HepG2 (cell line): ENCODE data around the gene MEIOB. TPM values are rescaled to one million over a fixed set of nuclear protein-coding genes. Genes with fewer than 3 reads are reported as not detected.

Source experiments
- GATAD2A ChIP-seq: IDR thresholded peaks from 2 replicates; pipeline ENCODE4 v1.6.1; 2016
- MEF2D ChIP-seq: sonication (generic); formaldehyde crosslinking; IDR thresholded peaks from 2 replicates; pipeline ENCODE4 v1.5.1; 2020; ENCODE audit warnings: mild to moderate bottlenecking, missing genetic modification reagents
- MYNN ChIP-seq: sonication (generic); formaldehyde crosslinking; IDR thresholded peaks from 2 replicates; pipeline ENCODE4 v1.4.0; 2020; ENCODE audit warnings: mild to moderate bottlenecking, low read depth, missing genetic modification reagents
- SAFB2 ChIP-seq: sonication (generic); formaldehyde crosslinking; IDR thresholded peaks from 2 replicates; pipeline ENCODE4 v1.5.1; 2020; ENCODE audit warnings: missing genetic modification reagents, low read depth, mild to moderate bottlenecking, borderline replicate concordance
- SALL1 ChIP-seq: sonication (generic); formaldehyde crosslinking; IDR thresholded peaks from 2 replicates; pipeline ENCODE4 v1.8.0; 2022; ENCODE audit warnings: mild to moderate bottlenecking, missing genetic modification reagents
- SATB2 ChIP-seq: sonication (generic); formaldehyde crosslinking; IDR thresholded peaks from 2 replicates; pipeline ENCODE4 v1.5.0; 2020; ENCODE audit warnings: missing genetic modification reagents
- SYNCRIP ChIP-seq: fragments of 200-400 bp; formaldehyde crosslinking; IDR thresholded peaks from 2 replicates; pipeline ENCODE4 v1.6.1; 2018; ENCODE audit warnings: mild to moderate bottlenecking, low read depth, low read length; ENCODE audit not compliant: insufficient read depth
- ZBTB38 ChIP-seq: sonication (generic); formaldehyde crosslinking; IDR thresholded peaks from 2 replicates; pipeline ENCODE4 v1.5.1; 2020; ENCODE audit warnings: mild to moderate bottlenecking, missing genetic modification reagents
- ZIK1 ChIP-seq: sonication (generic); formaldehyde crosslinking; IDR thresholded peaks from 2 replicates; pipeline ENCODE4 v1.5.0; 2020; ENCODE audit warnings: mild to moderate bottlenecking, low read depth, missing genetic modification reagents, borderline replicate concordance
- ZNF263 ChIP-seq: sonication (generic); formaldehyde crosslinking; IDR thresholded peaks from 2 replicates; pipeline ENCODE4 v1.4.0; 2020; ENCODE audit warnings: missing genetic modification reagents
- ZNF572 ChIP-seq: sonication (generic); formaldehyde crosslinking; IDR thresholded peaks from 2 replicates; pipeline ENCODE4 v1.5.1; 2020; ENCODE audit warnings: mild to moderate bottlenecking, missing genetic modification reagents
- ZNF652 ChIP-seq: IDR thresholded peaks from 2 replicates; pipeline ENCODE4 v1.6.1; 2016; ENCODE audit warnings: low read depth, borderline replicate concordance
- ZNF839 ChIP-seq: sonication (generic); formaldehyde crosslinking; IDR thresholded peaks from 2 replicates; pipeline ENCODE4 v1.4.0; 2020; ENCODE audit warnings: missing genetic modification reagents, mild to moderate bottlenecking, borderline replicate concordance
- ZSCAN29 ChIP-seq: sonication (generic); formaldehyde crosslinking; conservative IDR thresholded peaks from 2 replicates; pipeline ENCODE4 v1.4.0; 2020; ENCODE audit warnings: mild to moderate bottlenecking, missing genetic modification reagents
- polyA plus RNA-seq, 8 experiments: library from polyadenylated mRNA; depleted of rRNA in 3 of 8; stranded (reverse) in 7 of 8; unstranded in 1 of 8; fragments of >200 nt; fragmentation: Illumina TruSeq in 4 of 8; extraction: Trizol in 4 of 8; gene quantifications; 2 replicates each; pipeline versions ENCODE4 v1.2.1 to v1.2.3, GENCODE V29; 2011 to 2016; ENCODE audit warnings: low read depth in 4 of 8, missing spikeins in 1 of 8, mixed read lengths in 1 of 8; ENCODE audit not compliant: insufficient read depth in 1 of 8
- total RNA-seq, 5 experiments: library from RNA; depleted of rRNA; stranded (reverse); fragments of >200 nt; fragmentation: Illumina TruSeq; extraction: Trizol; gene quantifications; 2 replicates each; pipeline ENCODE4 v1.2.3, GENCODE V29; 2016; ENCODE audit warnings: low read depth in 1 of 5
- TF ChIP-seq, protein P1 (sequence below): sonication (generic); formaldehyde crosslinking; IDR thresholded peaks from 2 replicates; pipeline ENCODE4 v1.4.0; 2020; ENCODE audit warnings: missing genetic modification reagents
- TF ChIP-seq, protein P2 (sequence below): sonication (generic); formaldehyde crosslinking; IDR thresholded peaks from 2 replicates; pipeline ENCODE4 v1.4.0; 2020; ENCODE audit warnings: missing genetic modification reagents
- TF ChIP-seq, protein P3 (sequence below): sonication (generic); formaldehyde crosslinking; IDR thresholded peaks from 2 replicates; pipeline ENCODE4 v1.4.0; 2020; ENCODE audit warnings: missing genetic modification reagents, mild to moderate bottlenecking, borderline replicate concordance

MEIOB gene
- total and polyA plus RNA-seq, 2 of the 13 experiments (the other 11 are each of a cell fraction or from before 2014, with no cell fraction given) = 0.17 TPM; not detected in 1

DNA sequence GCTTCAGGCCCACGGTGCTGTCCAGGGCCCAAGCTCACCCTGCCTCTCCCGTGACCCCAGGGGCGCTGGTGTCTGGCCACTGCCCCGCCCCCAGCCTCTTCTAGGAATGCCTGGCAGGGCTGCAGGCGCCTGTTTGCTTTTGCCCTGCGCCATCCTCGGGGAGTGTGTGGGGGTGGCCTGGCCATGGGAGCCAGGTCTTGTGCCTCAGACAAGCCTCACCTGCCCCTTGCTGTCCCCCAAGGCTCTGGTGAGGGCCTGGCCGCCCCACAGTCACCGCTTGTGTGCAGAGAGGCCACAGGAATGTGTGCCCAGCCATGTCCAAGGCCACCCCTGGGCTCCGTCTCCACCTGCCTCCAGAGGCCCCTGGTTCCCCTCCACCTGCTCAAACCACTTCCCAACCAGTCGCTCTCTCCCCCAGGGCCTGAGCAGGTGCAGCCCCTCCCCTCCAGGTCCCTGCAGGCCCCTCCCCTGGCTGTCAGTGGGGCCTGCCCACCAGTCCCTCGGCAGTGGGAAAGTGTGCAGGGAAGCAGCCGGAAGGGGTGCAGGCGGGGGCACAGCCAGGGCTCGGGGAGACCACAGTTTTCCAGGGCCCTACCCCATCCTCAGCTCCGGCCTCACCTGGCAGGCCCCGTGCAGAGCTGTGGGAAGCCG, 77.6 kb downstream of the MEIOB start (continued):
- no peak for TF ChIP-seq ZIK1 (CRISPR knock-in tag)
- TF ChIP-seq ZBTB38 = peak; percentile 23; the same call in 1 of the 2 replicates
- TF ChIP-seq ZNF652 (CRISPR knock-in tag) = 0 out of 2 replicates have a peak, but pooled peaks have one; percentile 49
- TF ChIP-seq, protein P1, sequence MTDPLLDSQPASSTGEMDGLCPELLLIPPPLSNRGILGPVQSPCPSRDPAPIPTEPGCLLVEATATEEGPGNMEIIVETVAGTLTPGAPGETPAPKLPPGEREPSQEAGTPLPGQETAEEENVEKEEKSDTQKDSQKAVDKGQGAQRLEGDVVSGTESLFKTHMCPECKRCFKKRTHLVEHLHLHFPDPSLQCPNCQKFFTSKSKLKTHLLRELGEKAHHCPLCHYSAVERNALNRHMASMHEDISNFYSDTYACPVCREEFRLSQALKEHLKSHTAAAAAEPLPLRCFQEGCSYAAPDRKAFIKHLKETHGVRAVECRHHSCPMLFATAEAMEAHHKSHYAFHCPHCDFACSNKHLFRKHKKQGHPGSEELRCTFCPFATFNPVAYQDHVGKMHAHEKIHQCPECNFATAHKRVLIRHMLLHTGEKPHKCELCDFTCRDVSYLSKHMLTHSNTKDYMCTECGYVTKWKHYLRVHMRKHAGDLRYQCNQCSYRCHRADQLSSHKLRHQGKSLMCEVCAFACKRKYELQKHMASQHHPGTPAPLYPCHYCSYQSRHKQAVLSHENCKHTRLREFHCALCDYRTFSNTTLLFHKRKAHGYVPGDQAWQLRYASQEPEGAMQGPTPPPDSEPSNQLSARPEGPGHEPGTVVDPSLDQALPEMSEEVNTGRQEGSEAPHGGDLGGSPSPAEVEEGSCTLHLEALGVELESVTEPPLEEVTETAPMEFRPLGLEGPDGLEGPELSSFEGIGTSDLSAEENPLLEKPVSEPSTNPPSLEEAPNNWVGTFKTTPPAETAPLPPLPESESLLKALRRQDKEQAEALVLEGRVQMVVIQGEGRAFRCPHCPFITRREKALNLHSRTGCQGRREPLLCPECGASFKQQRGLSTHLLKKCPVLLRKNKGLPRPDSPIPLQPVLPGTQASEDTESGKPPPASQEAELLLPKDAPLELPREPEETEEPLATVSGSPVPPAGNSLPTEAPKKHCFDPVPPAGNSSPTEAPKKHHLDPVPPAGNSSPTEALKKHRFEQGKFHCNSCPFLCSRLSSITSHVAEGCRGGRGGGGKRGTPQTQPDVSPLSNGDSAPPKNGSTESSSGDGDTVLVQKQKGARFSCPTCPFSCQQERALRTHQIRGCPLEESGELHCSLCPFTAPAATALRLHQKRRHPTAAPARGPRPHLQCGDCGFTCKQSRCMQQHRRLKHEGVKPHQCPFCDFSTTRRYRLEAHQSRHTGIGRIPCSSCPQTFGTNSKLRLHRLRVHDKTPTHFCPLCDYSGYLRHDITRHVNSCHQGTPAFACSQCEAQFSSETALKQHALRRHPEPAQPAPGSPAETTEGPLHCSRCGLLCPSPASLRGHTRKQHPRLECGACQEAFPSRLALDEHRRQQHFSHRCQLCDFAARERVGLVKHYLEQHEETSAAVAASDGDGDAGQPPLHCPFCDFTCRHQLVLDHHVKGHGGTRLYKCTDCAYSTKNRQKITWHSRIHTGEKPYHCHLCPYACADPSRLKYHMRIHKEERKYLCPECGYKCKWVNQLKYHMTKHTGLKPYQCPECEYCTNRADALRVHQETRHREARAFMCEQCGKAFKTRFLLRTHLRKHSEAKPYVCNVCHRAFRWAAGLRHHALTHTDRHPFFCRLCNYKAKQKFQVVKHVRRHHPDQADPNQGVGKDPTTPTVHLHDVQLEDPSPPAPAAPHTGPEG (CRISPR knock-in tag) = no peak
- no peak; the same call in 1 of the 2 replicates for TF ChIP-seq GATAD2A (CRISPR knock-in tag)
- no peak; the same call in 1 of the 2 replicates for TF ChIP-seq ZSCAN29 (CRISPR knock-in tag)
- TF ChIP-seq ZNF572 (CRISPR knock-in tag) = no peak; the same call in 1 of the 2 replicates
- TF ChIP-seq, protein P2, sequence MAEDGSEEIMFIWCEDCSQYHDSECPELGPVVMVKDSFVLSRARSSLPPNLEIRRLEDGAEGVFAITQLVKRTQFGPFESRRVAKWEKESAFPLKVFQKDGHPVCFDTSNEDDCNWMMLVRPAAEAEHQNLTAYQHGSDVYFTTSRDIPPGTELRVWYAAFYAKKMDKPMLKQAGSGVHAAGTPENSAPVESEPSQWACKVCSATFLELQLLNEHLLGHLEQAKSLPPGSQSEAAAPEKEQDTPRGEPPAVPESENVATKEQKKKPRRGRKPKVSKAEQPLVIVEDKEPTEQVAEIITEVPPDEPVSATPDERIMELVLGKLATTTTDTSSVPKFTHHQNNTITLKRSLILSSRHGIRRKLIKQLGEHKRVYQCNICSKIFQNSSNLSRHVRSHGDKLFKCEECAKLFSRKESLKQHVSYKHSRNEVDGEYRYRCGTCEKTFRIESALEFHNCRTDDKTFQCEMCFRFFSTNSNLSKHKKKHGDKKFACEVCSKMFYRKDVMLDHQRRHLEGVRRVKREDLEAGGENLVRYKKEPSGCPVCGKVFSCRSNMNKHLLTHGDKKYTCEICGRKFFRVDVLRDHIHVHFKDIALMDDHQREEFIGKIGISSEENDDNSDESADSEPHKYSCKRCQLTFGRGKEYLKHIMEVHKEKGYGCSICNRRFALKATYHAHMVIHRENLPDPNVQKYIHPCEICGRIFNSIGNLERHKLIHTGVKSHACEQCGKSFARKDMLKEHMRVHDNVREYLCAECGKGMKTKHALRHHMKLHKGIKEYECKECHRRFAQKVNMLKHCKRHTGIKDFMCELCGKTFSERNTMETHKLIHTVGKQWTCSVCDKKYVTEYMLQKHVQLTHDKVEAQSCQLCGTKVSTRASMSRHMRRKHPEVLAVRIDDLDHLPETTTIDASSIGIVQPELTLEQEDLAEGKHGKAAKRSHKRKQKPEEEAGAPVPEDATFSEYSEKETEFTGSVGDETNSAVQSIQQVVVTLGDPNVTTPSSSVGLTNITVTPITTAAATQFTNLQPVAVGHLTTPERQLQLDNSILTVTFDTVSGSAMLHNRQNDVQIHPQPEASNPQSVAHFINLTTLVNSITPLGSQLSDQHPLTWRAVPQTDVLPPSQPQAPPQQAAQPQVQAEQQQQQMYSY = no peak
- no peak for TF ChIP-seq SATB2
- TF ChIP-seq MYNN (CRISPR knock-in tag) = no peak
- peak; percentile 61; the same call in 1 of the 2 replicates for TF ChIP-seq SALL1 (CRISPR knock-in tag)
- no peak for TF ChIP-seq ZNF839 (CRISPR knock-in tag)
- TF ChIP-seq SYNCRIP = no peak
- no peak for TF ChIP-seq SAFB2 (CRISPR knock-in tag)
- TF ChIP-seq ZNF263 (CRISPR knock-in tag) = no peak
- no peak for TF ChIP-seq MEF2D (CRISPR knock-in tag)
- TF ChIP-seq, protein P3, sequence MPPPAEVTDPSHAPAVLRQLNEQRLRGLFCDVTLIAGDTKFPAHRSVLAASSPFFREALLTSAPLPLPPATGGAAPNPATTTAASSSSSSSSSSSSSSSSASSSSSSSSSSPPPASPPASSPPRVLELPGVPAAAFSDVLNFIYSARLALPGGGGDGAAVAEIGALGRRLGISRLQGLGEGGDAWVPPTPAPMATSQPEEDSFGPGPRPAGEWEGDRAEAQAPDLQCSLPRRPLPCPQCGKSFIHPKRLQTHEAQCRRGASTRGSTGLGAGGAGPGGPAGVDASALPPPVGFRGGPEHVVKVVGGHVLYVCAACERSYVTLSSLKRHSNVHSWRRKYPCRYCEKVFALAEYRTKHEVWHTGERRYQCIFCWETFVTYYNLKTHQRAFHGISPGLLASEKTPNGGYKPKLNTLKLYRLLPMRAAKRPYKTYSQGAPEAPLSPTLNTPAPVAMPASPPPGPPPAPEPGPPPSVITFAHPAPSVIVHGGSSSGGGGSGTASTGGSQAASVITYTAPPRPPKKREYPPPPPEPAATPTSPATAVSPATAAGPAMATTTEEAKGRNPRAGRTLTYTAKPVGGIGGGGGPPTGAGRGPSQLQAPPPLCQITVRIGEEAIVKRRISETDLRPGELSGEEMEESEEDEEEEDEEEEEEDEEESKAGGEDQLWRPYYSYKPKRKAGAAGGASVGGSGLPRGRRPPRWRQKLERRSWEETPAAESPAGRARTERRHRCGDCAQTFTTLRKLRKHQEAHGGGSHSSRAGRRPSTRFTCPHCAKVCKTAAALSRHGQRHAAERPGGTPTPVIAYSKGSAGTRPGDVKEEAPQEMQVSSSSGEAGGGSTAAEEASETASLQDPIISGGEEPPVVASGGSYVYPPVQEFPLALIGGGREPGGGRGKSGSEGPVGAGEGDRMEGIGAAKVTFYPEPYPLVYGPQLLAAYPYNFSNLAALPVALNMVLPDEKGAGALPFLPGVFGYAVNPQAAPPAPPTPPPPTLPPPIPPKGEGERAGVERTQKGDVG (CRISPR knock-in tag) = no peak
